Parathyroid adenoma (tissue), 2 donors: ENCODE measurements around the gene GRIN2C.
A peak's percentile ranks its signal among the peaks of the same experiment; 100 is the strongest.

Source experiments
- H2AFZ ChIP-seq: fragments of 300-600 bp; sonication (generic); one replicate; pipeline ENCODE4 v1.7.0; 2017; ENCODE audit warnings: antibody characterized with exemption, mild to moderate bottlenecking
- H3K27ac ChIP-seq: fragments of 300-600 bp; sonication (generic); one replicate; pipeline ENCODE4 v1.7.0; 2017
- H3K27me3 ChIP-seq: fragments of 300-600 bp; sonication (generic); one replicate; pipeline ENCODE4 v1.7.0; 2017; ENCODE audit warnings: low read length; ENCODE audit not compliant: control insufficient read depth, insufficient read depth
- H3K36me3 ChIP-seq: fragments of 300-600 bp; sonication (generic); one replicate; pipeline ENCODE4 v1.7.0; 2017; ENCODE audit warnings: low read length; ENCODE audit not compliant: control insufficient read depth, insufficient read depth
- H3K4me1 ChIP-seq: fragments of 300-600 bp; sonication (generic); one replicate; pipeline ENCODE4 v1.7.0; 2017; ENCODE audit warnings: control low read depth
- H3K4me2 ChIP-seq: fragments of 300-600 bp; sonication (generic); one replicate; pipeline ENCODE4 v1.7.0; 2017; ENCODE audit warnings: low read length
- H3K4me3 ChIP-seq: fragments of 300-600 bp; sonication (generic); one replicate; pipeline ENCODE4 v1.7.0; 2017; ENCODE audit warnings: low read depth, low read length
- H3K79me2 ChIP-seq: fragments of 300-600 bp; sonication (generic); one replicate; pipeline ENCODE4 v1.7.0; 2017; ENCODE audit warnings: control low read depth
- H3K9ac ChIP-seq: fragments of 300-600 bp; sonication (generic); one replicate; pipeline ENCODE4 v1.7.0; 2017; ENCODE audit warnings: mild to moderate bottlenecking
- H3K9me3 ChIP-seq: fragments of 300-600 bp; sonication (generic); one replicate; pipeline ENCODE4 v1.7.0; 2017; ENCODE audit warnings: low read length; ENCODE audit not compliant: control insufficient read depth
- TF ChIP-seq, protein P1 (sequence below): fragments of 300-600 bp; sonication (generic); IDR thresholded peaks from one replicate; pipeline ENCODE4 v1.7.0; 2017; ENCODE audit warnings: antibody characterized with exemption, mild to moderate bottlenecking
- donor health status: primary hyperparathyroidism.

The GRIN2C gene

DNA sequence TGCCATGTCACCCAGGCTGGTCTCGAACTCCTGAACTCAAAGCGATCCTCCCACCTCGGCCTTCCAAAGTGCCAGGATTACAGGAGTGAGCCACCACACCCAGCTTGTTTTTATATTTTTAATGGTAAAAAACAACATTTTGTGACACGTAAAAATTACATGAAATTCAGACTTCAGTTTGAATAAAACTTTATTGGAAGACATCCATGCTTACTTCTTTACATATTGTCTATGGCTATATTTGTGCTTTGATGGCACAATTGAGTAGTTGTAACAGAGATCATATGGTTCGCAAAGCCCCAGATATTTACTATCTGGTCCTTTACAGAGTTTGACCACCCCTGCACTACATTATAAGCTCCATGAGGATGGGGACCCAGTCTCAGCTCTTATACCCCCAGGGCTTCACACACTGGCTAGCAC is 14.9 kb upstream of the GRIN2C start:
- no peaks in the 10 kb centered on the region for H3K79me2 ChIP-seq
- no peak overlapping the region for H3K27ac ChIP-seq
- H3K9ac ChIP-seq, result no peak overlapping the region
- H3K4me1 ChIP-seq, result peaks cover 23% of the 10 kb centered on the region
- H2AFZ ChIP-seq, result no peak overlapping the region
- TF ChIP-seq, protein P1, sequence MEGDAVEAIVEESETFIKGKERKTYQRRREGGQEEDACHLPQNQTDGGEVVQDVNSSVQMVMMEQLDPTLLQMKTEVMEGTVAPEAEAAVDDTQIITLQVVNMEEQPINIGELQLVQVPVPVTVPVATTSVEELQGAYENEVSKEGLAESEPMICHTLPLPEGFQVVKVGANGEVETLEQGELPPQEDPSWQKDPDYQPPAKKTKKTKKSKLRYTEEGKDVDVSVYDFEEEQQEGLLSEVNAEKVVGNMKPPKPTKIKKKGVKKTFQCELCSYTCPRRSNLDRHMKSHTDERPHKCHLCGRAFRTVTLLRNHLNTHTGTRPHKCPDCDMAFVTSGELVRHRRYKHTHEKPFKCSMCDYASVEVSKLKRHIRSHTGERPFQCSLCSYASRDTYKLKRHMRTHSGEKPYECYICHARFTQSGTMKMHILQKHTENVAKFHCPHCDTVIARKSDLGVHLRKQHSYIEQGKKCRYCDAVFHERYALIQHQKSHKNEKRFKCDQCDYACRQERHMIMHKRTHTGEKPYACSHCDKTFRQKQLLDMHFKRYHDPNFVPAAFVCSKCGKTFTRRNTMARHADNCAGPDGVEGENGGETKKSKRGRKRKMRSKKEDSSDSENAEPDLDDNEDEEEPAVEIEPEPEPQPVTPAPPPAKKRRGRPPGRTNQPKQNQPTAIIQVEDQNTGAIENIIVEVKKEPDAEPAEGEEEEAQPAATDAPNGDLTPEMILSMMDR, result no peak
- H3K4me2 ChIP-seq, result no peak overlapping the region
- H3K27me3 ChIP-seq, result no peaks in the 10 kb centered on the region
- H3K4me3 ChIP-seq, result no peak overlapping the region
- no peaks in the 10 kb centered on the region for H3K9me3 ChIP-seq
- H3K36me3 ChIP-seq, result no peaks in the 10 kb centered on the region

- H2AFZ ChIP-seq, result peak overlapping the region; percentile 92
- H3K9ac ChIP-seq, result peak overlapping the region; percentile 23
- peak overlapping the region; percentile 92 for H3K4me3 ChIP-seq
Observed at GRCh38 chr17:74873874-74874614, 14.4 kb upstream of the GRIN2C start.

GRCh38 chr17:74873037-74873873 is 13.6 kb upstream of the GRIN2C start:
- H3K36me3 ChIP-seq, result no peaks in the 10 kb centered on the region
- H3K4me3 ChIP-seq, result peak overlapping the region; percentile 92
- no peaks in the 10 kb centered on the region for H3K79me2 ChIP-seq
- H3K27ac ChIP-seq, result peak overlapping the region; percentile 84
- H3K27me3 ChIP-seq, result no peaks in the 10 kb centered on the region
- H2AFZ ChIP-seq, result peak overlapping the region; percentile 92
- peak overlapping the region; percentile 89 for H3K4me2 ChIP-seq
- peaks cover 22% of the 10 kb centered on the region for H3K4me1 ChIP-seq
- H3K9me3 ChIP-seq, result no peaks in the 10 kb centered on the region
- H3K9ac ChIP-seq, result peak overlapping the region; percentile 23
- TF ChIP-seq, protein P1, result no peak

More at GRCh38 chr17:74873874-74874614, 14.4 kb upstream of the GRIN2C start:
- Histone ChIP-seq H3K27ac (peak overlapping the region; percentile 84), H3K4me1 (peaks cover 23% of the 10 kb centered on the region), H3K36me3 (no peaks in the 10 kb centered on the region), H3K27me3 (no peaks in the 10 kb centered on the region), H3K9me3 (no peaks in the 10 kb centered on the region), H3K79me2 (no peaks in the 10 kb centered on the region), H3K4me2 (peak overlapping the region; percentile 89)
- TF ChIP-seq, protein P1, result no peak

GRCh38 chr17:74872313-74873036 is 12.8 kb upstream of the GRIN2C start, which contains the start of gene FDXR:
Gene FDXR, minus strand, starts transcription at chr17:74872994. Its CDS starts 50 bp downstream, at chr17:74872944.
- TF ChIP-seq, protein P1, result no peak
- peak within 1 kb of the TSS; percentile 92 for H3K4me3 ChIP-seq
- H3K9me3 ChIP-seq, result no peaks in the 10 kb centered on the region
- no peaks in the 10 kb centered on the region for H3K36me3 ChIP-seq
- H3K4me1 ChIP-seq, result peaks cover 14% of the 10 kb centered on the region
- no peaks in the 10 kb centered on the region for H3K79me2 ChIP-seq
- peak within 1 kb of the TSS; percentile 23 for H3K9ac ChIP-seq
- peak within 1 kb of the TSS; percentile 92 for H2AFZ ChIP-seq
- peak within 1 kb of the TSS; percentile 84 for H3K27ac ChIP-seq
- H3K4me2 ChIP-seq, result peak within 1 kb of the TSS; percentile 99
- no peaks in the 10 kb centered on the region for H3K27me3 ChIP-seq
